Measurements from ENCODE around the gene KIF4A. TPM values are rescaled to one million over a fixed set of nuclear protein-coding genes. Genes with fewer than 3 reads are reported as not detected.

The KIF4A gene
- total and polyA plus RNA-seq, 9 of the 15 experiments (the other 6 are each of a cell fraction or from before 2014, with no cell fraction given) = 13.0 to 42.7 (median 35.9) TPM

DNA sequence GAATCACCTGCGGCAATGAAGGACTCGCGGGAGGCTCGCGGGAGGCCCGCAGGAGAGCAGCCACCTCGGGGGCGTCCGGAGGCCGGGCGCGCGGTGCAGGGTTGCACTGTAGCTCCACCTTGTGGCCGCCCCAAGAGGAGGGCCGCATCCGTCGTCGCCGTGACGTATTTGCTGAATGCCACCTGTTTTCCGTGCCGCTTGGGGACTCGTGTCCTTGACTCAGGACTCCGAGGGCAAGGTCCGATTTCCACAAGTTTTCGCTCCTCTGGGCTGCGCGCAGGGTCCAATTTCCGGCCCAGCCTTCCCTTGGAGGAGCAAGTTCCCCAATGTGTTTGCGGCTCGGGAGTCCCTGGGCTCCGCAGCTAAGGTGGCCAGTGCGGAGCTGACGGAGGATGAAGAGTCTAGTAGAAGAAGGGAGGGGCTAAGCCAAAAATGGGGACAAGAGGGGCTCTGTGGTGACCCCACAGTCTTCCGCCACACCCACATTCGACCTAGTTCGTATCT lies 144.0 kb downstream of the KIF4A start (continued):
- TF ChIP-seq ZNF785 (CRISPR knock-in tag; IDR thresholded peaks at IDR 0.05) (no peak), BDP1 (IDR thresholded peaks at IDR 0.05; ENCODE audit: insufficient read depth, insufficient read length) (no peak), SMARCC2 (IDR thresholded peaks at IDR 0.05; ENCODE audit: low read depth) (peak; percentile 89), ZNF699 (CRISPR knock-in tag; IDR thresholded peaks at IDR 0.05; ENCODE audit: insufficient replicate concordance) (no peak), XRCC4 (IDR thresholded peaks at IDR 0.05; ENCODE audit: extremely low read depth, insufficient read depth, insufficient read length) (no peak), KLF6 (CRISPR knock-in tag; IDR thresholded peaks at IDR 0.05; ENCODE audit: borderline replicate concordance) (no peak), MEIS2 (IDR thresholded peaks at IDR 0.05; ENCODE audit: partially characterized antibody) (peak; percentile 41), ZFP30 (CRISPR knock-in tag; IDR thresholded peaks at IDR 0.05; ENCODE audit: borderline replicate concordance) (no peak), ZNF197 (CRISPR knock-in tag; IDR thresholded peaks at IDR 0.05; ENCODE audit: low read depth) (no peak), LCOR (CRISPR knock-in tag; IDR thresholded peaks at IDR 0.05) (no peak; the same call in 1 of the 2 replicates), BRD4 (IDR thresholded peaks at IDR 0.05) (no peak), JUND (IDR thresholded peaks at IDR 0.05; ENCODE audit: borderline replicate concordance, low read depth, low read length) (peak; percentile 24; the same call in 1 of the 2 replicates), JUND (tag; IDR thresholded peaks at IDR 0.05; ENCODE audit: borderline replicate concordance, low read depth, low read length) (peak; percentile 10; the same call in 1 of the 3 replicates), CSDE1 (IDR thresholded peaks at IDR 0.05) (no peak), LARP7 (IDR thresholded peaks at IDR 0.05) (no peak), PHB (CRISPR knock-in tag; IDR thresholded peaks at IDR 0.05) (no peak), PML (IDR thresholded peaks at IDR 0.05; ENCODE audit: low read length) (no peak), ETV5 (CRISPR knock-in tag; IDR thresholded peaks at IDR 0.05; ENCODE audit: low read depth) (peak; percentile 52; the same call in 1 of the 2 replicates), ZNF217 (CRISPR knock-in tag; IDR thresholded peaks at IDR 0.05) (no peak), ARID2 (IDR thresholded peaks at IDR 0.05) (peak; percentile 95), KAT8 (IDR thresholded peaks at IDR 0.05; ENCODE audit: low read depth) (no peak), MIER1 (IDR thresholded peaks at IDR 0.05; ENCODE audit: low read depth) (no peak), ZNF3 (CRISPR knock-in tag; IDR thresholded peaks at IDR 0.05) (no peak), SMARCE1 (IDR thresholded peaks at IDR 0.05) (peak; percentile 90)
- TF ChIP-seq, protein P1, sequence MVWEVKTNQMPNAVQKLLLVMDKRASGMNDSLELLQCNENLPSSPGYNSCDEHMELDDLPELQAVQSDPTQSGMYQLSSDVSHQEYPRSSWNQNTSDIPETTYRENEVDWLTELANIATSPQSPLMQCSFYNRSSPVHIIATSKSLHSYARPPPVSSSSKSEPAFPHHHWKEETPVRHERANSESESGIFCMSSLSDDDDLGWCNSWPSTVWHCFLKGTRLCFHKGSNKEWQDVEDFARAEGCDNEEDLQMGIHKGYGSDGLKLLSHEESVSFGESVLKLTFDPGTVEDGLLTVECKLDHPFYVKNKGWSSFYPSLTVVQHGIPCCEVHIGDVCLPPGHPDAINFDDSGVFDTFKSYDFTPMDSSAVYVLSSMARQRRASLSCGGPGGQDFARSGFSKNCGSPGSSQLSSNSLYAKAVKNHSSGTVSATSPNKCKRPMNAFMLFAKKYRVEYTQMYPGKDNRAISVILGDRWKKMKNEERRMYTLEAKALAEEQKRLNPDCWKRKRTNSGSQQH (CRISPR knock-in tag; IDR thresholded peaks at IDR 0.05) = no peak
- TF ChIP-seq, protein P2, sequence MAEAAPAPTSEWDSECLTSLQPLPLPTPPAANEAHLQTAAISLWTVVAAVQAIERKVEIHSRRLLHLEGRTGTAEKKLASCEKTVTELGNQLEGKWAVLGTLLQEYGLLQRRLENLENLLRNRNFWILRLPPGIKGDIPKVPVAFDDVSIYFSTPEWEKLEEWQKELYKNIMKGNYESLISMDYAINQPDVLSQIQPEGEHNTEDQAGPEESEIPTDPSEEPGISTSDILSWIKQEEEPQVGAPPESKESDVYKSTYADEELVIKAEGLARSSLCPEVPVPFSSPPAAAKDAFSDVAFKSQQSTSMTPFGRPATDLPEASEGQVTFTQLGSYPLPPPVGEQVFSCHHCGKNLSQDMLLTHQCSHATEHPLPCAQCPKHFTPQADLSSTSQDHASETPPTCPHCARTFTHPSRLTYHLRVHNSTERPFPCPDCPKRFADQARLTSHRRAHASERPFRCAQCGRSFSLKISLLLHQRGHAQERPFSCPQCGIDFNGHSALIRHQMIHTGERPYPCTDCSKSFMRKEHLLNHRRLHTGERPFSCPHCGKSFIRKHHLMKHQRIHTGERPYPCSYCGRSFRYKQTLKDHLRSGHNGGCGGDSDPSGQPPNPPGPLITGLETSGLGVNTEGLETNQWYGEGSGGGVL (CRISPR knock-in tag; IDR thresholded peaks at IDR 0.05) = no peak
- TF ChIP-seq, protein P3, sequence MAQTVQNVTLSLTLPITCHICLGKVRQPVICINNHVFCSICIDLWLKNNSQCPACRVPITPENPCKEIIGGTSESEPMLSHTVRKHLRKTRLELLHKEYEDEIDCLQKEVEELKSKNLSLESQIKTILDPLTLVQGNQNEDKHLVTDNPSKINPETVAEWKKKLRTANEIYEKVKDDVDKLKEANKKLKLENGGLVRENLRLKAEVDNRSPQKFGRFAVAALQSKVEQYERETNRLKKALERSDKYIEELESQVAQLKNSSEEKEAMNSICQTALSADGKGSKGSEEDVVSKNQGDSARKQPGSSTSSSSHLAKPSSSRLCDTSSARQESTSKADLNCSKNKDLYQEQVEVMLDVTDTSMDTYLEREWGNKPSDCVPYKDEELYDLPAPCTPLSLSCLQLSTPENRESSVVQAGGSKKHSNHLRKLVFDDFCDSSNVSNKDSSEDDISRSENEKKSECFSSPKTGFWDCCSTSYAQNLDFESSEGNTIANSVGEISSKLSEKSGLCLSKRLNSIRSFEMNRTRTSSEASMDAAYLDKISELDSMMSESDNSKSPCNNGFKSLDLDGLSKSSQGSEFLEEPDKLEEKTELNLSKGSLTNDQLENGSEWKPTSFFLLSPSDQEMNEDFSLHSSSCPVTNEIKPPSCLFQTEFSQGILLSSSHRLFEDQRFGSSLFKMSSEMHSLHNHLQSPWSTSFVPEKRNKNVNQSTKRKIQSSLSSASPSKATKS (CRISPR knock-in tag; IDR thresholded peaks at IDR 0.05) = no peak

All from K562 (cell line).